GM23338 (cell line): ENCODE data around the gene WFDC10B. TPM values are rescaled to one million over a fixed set of nuclear protein-coding genes. Genes with fewer than 3 reads are reported as not detected.

Experiments
- ATAC-seq: fragments of 200-7000 bp; cut with Tn5 transposase; 3 replicates; pipeline ENCODE4 v1.9.1; 2020
- DNase-seq: peaks from one replicate; pipeline ENCODE4 v3.0.0-alpha.2; 2015; ENCODE audit warnings: low spot score
- H2AFZ ChIP-seq: fragments of 200-600 bp; sonication (generic); 2 replicates; pipeline ENCODE4 v1.8.0; 2016; ENCODE audit warnings: antibody characterized with exemption, mild to moderate bottlenecking, moderate library complexity
- H3F3A ChIP-seq: fragments of 200-600 bp; sonication (generic); replicated peaks from 2 replicates; pipeline ENCODE4 v1.8.0; 2017; ENCODE audit warnings: antibody characterized with exemption, mixed run types, low read depth
- H3K27ac ChIP-seq: fragments of 200-600 bp; sonication (generic); 2 replicates; pipeline ENCODE4 v1.6.1; 2016; ENCODE audit warnings: low read depth
- H3K27me3 ChIP-seq: fragments of 200-600 bp; sonication (generic); 2 replicates; pipeline ENCODE4 v1.8.0; 2016; ENCODE audit warnings: mild to moderate bottlenecking, mixed run types, moderate library complexity; ENCODE audit not compliant: insufficient read depth
- H3K36me3 ChIP-seq: fragments of 200-600 bp; sonication (generic); 2 replicates; pipeline ENCODE4 v1.8.0; 2016; ENCODE audit warnings: mild to moderate bottlenecking; ENCODE audit not compliant: insufficient read depth
- H3K4me1 ChIP-seq: fragments of 200-600 bp; sonication (generic); 2 replicates; pipeline ENCODE4 v1.8.0; 2016; ENCODE audit warnings: mild to moderate bottlenecking, moderate library complexity; ENCODE audit not compliant: insufficient read depth
- H3K4me2 ChIP-seq: fragments of 200-600 bp; sonication (generic); 2 replicates; pipeline ENCODE4 v1.7.1; 2017; ENCODE audit warnings: mixed run types
- H3K4me3 ChIP-seq: fragments of 200-600 bp; sonication (generic); 2 replicates; pipeline ENCODE4 v1.6.1; 2016; ENCODE audit warnings: mixed run types
- H3K79me2 ChIP-seq: fragments of 200-600 bp; sonication (generic); replicated peaks from 2 replicates; pipeline ENCODE4 v1.8.0; 2017; ENCODE audit warnings: mild to moderate bottlenecking; ENCODE audit not compliant: insufficient read depth
- H3K9me2 ChIP-seq: fragments of 200-600 bp; sonication (generic); 2 replicates; pipeline ENCODE4 v1.8.0; 2017; ENCODE audit not compliant: insufficient read depth
- H4K20me1 ChIP-seq: fragments of 200-600 bp; sonication (generic); replicated peaks from 2 replicates; pipeline ENCODE4 v1.8.0; 2017; ENCODE audit warnings: mild to moderate bottlenecking; ENCODE audit not compliant: insufficient read depth
- H3K27ac Mint-ChIP-seq: 2 replicates; pipeline ENCODE4 v1.8.0; 2020; ENCODE audit warnings: inconsistent platforms, mild to moderate bottlenecking, moderate library complexity, mixed read lengths
- H3K27me3 Mint-ChIP-seq: 3 replicates; pipeline ENCODE4 v1.8.0; 2022; ENCODE audit warnings: low read depth, mild to moderate bottlenecking, moderate library complexity, mixed read lengths, inconsistent platforms; ENCODE audit not compliant: insufficient read depth, poor library complexity
- H3K36me3 Mint-ChIP-seq: 3 replicates; pipeline ENCODE4 v1.8.0; 2021; ENCODE audit warnings: low read depth, mild to moderate bottlenecking, inconsistent platforms, moderate library complexity, mixed read lengths
- H3K4me1 Mint-ChIP-seq: 3 replicates; pipeline ENCODE4 v1.8.0; 2020; ENCODE audit warnings: mild to moderate bottlenecking, inconsistent platforms, mixed read lengths
- H3K4me3 Mint-ChIP-seq: 3 replicates; pipeline ENCODE4 v1.8.0; 2021; ENCODE audit warnings: moderate library complexity, mild to moderate bottlenecking, inconsistent platforms, mixed read lengths
- H3K9me3 Mint-ChIP-seq: 3 replicates; pipeline ENCODE4 v1.8.0; 2020; ENCODE audit warnings: moderate library complexity, mild to moderate bottlenecking, inconsistent platforms, mixed read lengths
- CREB1 ChIP-seq: fragments of 250-450 bp; sonication (Bioruptor Pico); IDR thresholded peaks from 2 replicates; pipeline ENCODE4 v1.5.0; 2020; ENCODE audit warnings: low read depth, mild to moderate bottlenecking, moderate library complexity
- EZH2 ChIP-seq: fragments of 200-600 bp; sonication (generic); IDR thresholded peaks from one replicate; pipeline ENCODE4 v1.8.0; 2017; ENCODE audit warnings: antibody characterized with exemption, mild to moderate bottlenecking, low read depth; ENCODE audit not compliant: unreplicated experiment
- EZH2phosphoT487 ChIP-seq: fragments of 200-600 bp; sonication (generic); IDR thresholded peaks from one replicate; pipeline ENCODE4 v1.8.1; 2018; ENCODE audit warnings: antibody characterized with exemption; ENCODE audit not compliant: unreplicated experiment
- JUNB ChIP-seq: IDR thresholded peaks from one replicate; pipeline ENCODE4 v1.6.1; 2016; ENCODE audit warnings: antibody characterized with exemption; ENCODE audit not compliant: unreplicated experiment
- NANOG ChIP-seq: IDR thresholded peaks from 2 replicates; pipeline ENCODE4 v1.6.1; 2016; ENCODE audit warnings: antibody characterized with exemption, borderline replicate concordance
- POLR2AphosphoS5 ChIP-seq: IDR thresholded peaks from 2 replicates; pipeline ENCODE4 v1.6.1; 2016; ENCODE audit warnings: antibody characterized with exemption, low read depth
- STAT1 ChIP-seq: IDR thresholded peaks from one replicate; pipeline ENCODE4 v1.6.1; 2016; ENCODE audit warnings: antibody characterized with exemption; ENCODE audit not compliant: unreplicated experiment
- ZNF114 ChIP-seq: fragments of 250-450 bp; sonication (Bioruptor Pico); IDR thresholded peaks from 2 replicates; pipeline ENCODE4 v1.5.0; 2020; ENCODE audit warnings: mild to moderate bottlenecking, moderate library complexity
- ZNF331 ChIP-seq: fragments of 250-450 bp; sonication (Bioruptor Pico); IDR thresholded peaks from 2 replicates; pipeline ENCODE4 v1.5.0; 2020; ENCODE audit warnings: low read depth, mild to moderate bottlenecking, moderate library complexity
- polyA plus RNA-seq: library from polyadenylated mRNA; unstranded; fragments of >200 nt; fragmentation: Nextera tagmentation; extraction: Ambion mirVana; gene quantifications from 2 replicates; pipeline ENCODE4 v1.2.1, GENCODE V29; 2016
- total RNA-seq: library from RNA; depleted of rRNA; stranded (reverse); fragments of >200 nt; shearing (Covaris generic); gene quantifications from 2 replicates; pipeline ENCODE4 v1.2.3, GENCODE V29; 2014
- TF ChIP-seq, protein P1 (sequence below), 2 experiments: fragments of 200-600 bp in 1 of 2; sonication (generic) in 1 of 2; conservative IDR thresholded peaks; 2 replicates each; pipeline versions ENCODE4 v1.5.1 to v1.6.1; 2016 to 2017; ENCODE audit warnings: antibody characterized with exemption in 2 of 2, low read depth in 2 of 2, mild to moderate bottlenecking in 2 of 2, moderate library complexity in 1 of 2
- TF ChIP-seq, protein P2 (sequence below): IDR thresholded peaks from one replicate; pipeline ENCODE4 v1.6.1; 2018; ENCODE audit warnings: antibody characterized with exemption; ENCODE audit not compliant: unreplicated experiment
- TF ChIP-seq, protein P3 (sequence below): fragments of 250-450 bp; sonication (Bioruptor Pico); IDR thresholded peaks from 2 replicates; pipeline ENCODE4 v1.5.0; 2020; ENCODE audit warnings: mild to moderate bottlenecking, moderate library complexity
- TF ChIP-seq, protein P4 (sequence below): IDR thresholded peaks from 2 replicates; pipeline ENCODE4 v1.6.1; 2016; ENCODE audit warnings: antibody characterized with exemption

The WFDC10B gene
- total and polyA plus RNA-seq, 2 experiments from 2014 or later = 1.0 TPM; not detected in 1

DNA sequence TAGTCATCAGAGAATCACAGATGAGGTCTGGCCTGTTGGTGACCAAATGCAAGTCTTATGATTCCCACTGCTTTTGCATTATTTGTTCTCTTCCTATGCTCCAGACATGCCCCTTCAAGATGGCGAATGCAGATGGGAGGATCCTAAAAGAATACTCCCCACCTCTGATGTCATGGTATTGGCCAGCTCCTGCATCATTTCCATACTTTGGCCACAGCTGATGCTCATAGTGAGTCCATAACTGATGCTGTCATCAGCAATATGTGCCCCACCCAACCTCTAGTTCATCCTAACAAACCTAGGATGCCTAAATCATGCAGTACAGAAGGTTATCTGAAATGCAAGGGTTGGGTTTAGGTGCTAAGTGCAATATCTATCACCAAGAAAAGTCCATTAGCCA, 68.3 kb downstream of the WFDC10B start:
- Histone ChIP-seq H3K27me3 (no peaks in the 10 kb centered on the region), H3K9me2 (peaks cover 12% of the 10 kb centered on the region), H3K4me2 (no peak overlapping the region), H3F3A (no peaks in the 10 kb centered on the region), H2AFZ (no peak overlapping the region), H3K79me2 (no peaks in the 10 kb centered on the region), H3K36me3 (no peaks in the 10 kb centered on the region), H3K27ac (no peak overlapping the region), H3K4me1 (no peaks in the 10 kb centered on the region), H4K20me1 (no peaks in the 10 kb centered on the region), H3K4me3 (no peak overlapping the region)
- Mint-ChIP-seq H3K36me3 (no peaks in the 10 kb centered on the region), H3K4me3 (no peak overlapping the region), H3K27me3 (peaks cover 3% of the 10 kb centered on the region), H3K4me1 (no peaks in the 10 kb centered on the region), H3K27ac (no peak overlapping the region), H3K9me3 (no peaks in the 10 kb centered on the region)
- ATAC-seq (no peak), DNase-seq (no peak)
- TF ChIP-seq, protein P1, sequence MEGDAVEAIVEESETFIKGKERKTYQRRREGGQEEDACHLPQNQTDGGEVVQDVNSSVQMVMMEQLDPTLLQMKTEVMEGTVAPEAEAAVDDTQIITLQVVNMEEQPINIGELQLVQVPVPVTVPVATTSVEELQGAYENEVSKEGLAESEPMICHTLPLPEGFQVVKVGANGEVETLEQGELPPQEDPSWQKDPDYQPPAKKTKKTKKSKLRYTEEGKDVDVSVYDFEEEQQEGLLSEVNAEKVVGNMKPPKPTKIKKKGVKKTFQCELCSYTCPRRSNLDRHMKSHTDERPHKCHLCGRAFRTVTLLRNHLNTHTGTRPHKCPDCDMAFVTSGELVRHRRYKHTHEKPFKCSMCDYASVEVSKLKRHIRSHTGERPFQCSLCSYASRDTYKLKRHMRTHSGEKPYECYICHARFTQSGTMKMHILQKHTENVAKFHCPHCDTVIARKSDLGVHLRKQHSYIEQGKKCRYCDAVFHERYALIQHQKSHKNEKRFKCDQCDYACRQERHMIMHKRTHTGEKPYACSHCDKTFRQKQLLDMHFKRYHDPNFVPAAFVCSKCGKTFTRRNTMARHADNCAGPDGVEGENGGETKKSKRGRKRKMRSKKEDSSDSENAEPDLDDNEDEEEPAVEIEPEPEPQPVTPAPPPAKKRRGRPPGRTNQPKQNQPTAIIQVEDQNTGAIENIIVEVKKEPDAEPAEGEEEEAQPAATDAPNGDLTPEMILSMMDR (conservative IDR thresholded peaks at IDR 0.05; ENCODE audit: low read depth in 2 of 2) = no peak
- no peak for TF ChIP-seq ZNF331 (CRISPR knock-in tag)
- no peak for TF ChIP-seq NANOG
- TF ChIP-seq POLR2AphosphoS5 = no peak
- no peak for TF ChIP-seq EZH2
- TF ChIP-seq ZNF114 = no peak
- no peak for TF ChIP-seq JUNB
- TF ChIP-seq EZH2phosphoT487 = no peak
- TF ChIP-seq, protein P2, sequence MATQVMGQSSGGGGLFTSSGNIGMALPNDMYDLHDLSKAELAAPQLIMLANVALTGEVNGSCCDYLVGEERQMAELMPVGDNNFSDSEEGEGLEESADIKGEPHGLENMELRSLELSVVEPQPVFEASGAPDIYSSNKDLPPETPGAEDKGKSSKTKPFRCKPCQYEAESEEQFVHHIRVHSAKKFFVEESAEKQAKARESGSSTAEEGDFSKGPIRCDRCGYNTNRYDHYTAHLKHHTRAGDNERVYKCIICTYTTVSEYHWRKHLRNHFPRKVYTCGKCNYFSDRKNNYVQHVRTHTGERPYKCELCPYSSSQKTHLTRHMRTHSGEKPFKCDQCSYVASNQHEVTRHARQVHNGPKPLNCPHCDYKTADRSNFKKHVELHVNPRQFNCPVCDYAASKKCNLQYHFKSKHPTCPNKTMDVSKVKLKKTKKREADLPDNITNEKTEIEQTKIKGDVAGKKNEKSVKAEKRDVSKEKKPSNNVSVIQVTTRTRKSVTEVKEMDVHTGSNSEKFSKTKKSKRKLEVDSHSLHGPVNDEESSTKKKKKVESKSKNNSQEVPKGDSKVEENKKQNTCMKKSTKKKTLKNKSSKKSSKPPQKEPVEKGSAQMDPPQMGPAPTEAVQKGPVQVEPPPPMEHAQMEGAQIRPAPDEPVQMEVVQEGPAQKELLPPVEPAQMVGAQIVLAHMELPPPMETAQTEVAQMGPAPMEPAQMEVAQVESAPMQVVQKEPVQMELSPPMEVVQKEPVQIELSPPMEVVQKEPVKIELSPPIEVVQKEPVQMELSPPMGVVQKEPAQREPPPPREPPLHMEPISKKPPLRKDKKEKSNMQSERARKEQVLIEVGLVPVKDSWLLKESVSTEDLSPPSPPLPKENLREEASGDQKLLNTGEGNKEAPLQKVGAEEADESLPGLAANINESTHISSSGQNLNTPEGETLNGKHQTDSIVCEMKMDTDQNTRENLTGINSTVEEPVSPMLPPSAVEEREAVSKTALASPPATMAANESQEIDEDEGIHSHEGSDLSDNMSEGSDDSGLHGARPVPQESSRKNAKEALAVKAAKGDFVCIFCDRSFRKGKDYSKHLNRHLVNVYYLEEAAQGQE = no peak
- TF ChIP-seq, protein P3, sequence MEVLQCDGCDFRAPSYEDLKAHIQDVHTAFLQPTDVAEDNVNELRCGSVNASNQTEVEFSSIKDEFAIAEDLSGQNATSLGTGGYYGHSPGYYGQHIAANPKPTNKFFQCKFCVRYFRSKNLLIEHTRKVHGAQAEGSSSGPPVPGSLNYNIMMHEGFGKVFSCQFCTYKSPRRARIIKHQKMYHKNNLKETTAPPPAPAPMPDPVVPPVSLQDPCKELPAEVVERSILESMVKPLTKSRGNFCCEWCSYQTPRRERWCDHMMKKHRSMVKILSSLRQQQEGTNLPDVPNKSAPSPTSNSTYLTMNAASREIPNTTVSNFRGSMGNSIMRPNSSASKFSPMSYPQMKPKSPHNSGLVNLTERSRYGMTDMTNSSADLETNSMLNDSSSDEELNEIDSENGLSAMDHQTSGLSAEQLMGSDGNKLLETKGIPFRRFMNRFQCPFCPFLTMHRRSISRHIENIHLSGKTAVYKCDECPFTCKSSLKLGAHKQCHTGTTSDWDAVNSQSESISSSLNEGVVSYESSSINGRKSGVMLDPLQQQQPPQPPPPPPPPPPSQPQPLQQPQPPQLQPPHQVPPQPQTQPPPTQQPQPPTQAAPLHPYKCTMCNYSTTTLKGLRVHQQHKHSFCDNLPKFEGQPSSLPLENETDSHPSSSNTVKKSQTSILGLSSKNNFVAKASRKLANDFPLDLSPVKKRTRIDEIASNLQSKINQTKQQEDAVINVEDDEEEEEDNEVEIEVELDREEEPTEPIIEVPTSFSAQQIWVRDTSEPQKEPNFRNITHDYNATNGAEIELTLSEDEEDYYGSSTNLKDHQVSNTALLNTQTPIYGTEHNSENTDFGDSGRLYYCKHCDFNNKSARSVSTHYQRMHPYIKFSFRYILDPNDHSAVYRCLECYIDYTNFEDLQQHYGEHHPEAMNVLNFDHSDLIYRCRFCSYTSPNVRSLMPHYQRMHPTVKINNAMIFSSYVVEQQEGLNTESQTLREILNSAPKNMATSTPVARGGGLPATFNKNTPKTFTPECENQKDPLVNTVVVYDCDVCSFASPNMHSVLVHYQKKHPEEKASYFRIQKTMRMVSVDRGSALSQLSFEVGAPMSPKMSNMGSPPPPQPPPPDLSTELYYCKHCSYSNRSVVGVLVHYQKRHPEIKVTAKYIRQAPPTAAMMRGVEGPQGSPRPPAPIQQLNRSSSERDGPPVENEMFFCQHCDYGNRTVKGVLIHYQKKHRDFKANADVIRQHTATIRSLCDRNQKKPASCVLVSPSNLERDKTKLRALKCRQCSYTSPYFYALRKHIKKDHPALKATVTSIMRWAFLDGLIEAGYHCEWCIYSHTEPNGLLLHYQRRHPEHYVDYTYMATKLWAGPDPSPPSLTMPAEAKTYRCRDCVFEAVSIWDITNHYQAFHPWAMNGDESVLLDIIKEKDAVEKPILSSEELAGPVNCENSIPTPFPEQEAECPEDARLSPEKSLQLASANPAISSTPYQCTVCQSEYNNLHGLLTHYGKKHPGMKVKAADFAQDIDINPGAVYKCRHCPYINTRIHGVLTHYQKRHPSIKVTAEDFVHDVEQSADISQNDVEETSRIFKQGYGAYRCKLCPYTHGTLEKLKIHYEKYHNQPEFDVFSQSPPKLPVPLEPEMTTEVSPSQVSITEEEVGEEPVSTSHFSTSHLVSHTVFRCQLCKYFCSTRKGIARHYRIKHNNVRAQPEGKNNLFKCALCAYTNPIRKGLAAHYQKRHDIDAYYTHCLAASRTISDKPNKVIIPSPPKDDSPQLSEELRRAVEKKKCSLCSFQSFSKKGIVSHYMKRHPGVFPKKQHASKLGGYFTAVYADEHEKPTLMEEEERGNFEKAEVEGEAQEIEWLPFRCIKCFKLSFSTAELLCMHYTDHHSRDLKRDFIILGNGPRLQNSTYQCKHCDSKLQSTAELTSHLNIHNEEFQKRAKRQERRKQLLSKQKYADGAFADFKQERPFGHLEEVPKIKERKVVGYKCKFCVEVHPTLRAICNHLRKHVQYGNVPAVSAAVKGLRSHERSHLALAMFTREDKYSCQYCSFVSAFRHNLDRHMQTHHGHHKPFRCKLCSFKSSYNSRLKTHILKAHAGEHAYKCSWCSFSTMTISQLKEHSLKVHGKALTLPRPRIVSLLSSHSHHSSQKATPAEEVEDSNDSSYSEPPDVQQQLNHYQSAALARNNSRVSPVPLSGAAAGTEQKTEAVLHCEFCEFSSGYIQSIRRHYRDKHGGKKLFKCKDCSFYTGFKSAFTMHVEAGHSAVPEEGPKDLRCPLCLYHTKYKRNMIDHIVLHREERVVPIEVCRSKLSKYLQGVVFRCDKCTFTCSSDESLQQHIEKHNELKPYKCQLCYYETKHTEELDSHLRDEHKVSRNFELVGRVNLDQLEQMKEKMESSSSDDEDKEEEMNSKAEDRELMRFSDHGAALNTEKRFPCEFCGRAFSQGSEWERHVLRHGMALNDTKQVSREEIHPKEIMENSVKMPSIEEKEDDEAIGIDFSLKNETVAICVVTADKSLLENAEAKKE (CRISPR knock-in tag) = no peak
- TF ChIP-seq STAT1 = no peak
- TF ChIP-seq, protein P4, sequence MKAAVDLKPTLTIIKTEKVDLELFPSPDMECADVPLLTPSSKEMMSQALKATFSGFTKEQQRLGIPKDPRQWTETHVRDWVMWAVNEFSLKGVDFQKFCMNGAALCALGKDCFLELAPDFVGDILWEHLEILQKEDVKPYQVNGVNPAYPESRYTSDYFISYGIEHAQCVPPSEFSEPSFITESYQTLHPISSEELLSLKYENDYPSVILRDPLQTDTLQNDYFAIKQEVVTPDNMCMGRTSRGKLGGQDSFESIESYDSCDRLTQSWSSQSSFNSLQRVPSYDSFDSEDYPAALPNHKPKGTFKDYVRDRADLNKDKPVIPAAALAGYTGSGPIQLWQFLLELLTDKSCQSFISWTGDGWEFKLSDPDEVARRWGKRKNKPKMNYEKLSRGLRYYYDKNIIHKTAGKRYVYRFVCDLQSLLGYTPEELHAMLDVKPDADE = no peak
- TF ChIP-seq CREB1 (CRISPR knock-in tag) = no peak
